HG03066 (cell line): ENCODE data around the gene TNFRSF6B.
"Not testable (repeated sequence)": the region's sequence is repeated elsewhere in the genome, so short reads cannot be mapped to it uniquely, and the experiment has no call there.

ENCODE experiments used
- ATAC-seq: cut with Tn5 transposase; IDR thresholded peaks from one replicate; pipeline ENCODE4 v1.9.1; 2021; ENCODE audit warnings: low read depth; ENCODE audit not compliant: unreplicated experiment

The TNFRSF6B gene

GRCh38 chr20:63661959-63662812, 34.3 kb upstream of the TNFRSF6B start:
- no peak for ATAC-seq

- no peak for ATAC-seq
Measured at GRCh38 chr20:63662813-63663189, 33.7 kb upstream of the TNFRSF6B start.

- ATAC-seq: no peak
Measured at GRCh38 chr20:63663332-63664066, 33.0 kb upstream of the TNFRSF6B start.

GRCh38 chr20:63664143-63664851, 32.2 kb upstream of the TNFRSF6B start:
- ATAC-seq: no peak

- no peak for ATAC-seq
Measured at GRCh38 chr20:63664861-63665594, 31.4 kb upstream of the TNFRSF6B start.

- ATAC-seq: no peak
Measured at GRCh38 chr20:63665708-63666107, 30.7 kb upstream of the TNFRSF6B start.

- no peak for ATAC-seq
Measured at GRCh38 chr20:63667858-63668257, 28.6 kb upstream of the TNFRSF6B start.

GRCh38 chr20:63668351-63668750, 28.1 kb upstream of the TNFRSF6B start:
- no peak for ATAC-seq

- ATAC-seq: not testable (repeated sequence)
Measured at GRCh38 chr20:63671695-63672094, 24.8 kb upstream of the TNFRSF6B start.

- no peak for ATAC-seq
Measured at GRCh38 chr20:63672666-63673065, 23.8 kb upstream of the TNFRSF6B start.

GRCh38 chr20:63673951-63674350, 22.5 kb upstream of the TNFRSF6B start:
- ATAC-seq: no peak

- ATAC-seq: no peak
Measured at GRCh38 chr20:63675681-63676368, 20.6 kb upstream of the TNFRSF6B start.

GRCh38 chr20:63678071-63678470, 18.4 kb upstream of the TNFRSF6B start:
- ATAC-seq: no peak

- no peak for ATAC-seq
Measured at GRCh38 chr20:63678667-63679465, 17.6 kb upstream of the TNFRSF6B start.

- no peak for ATAC-seq
Measured at GRCh38 chr20:63679799-63680305, 16.6 kb upstream of the TNFRSF6B start.

- no peak for ATAC-seq
Measured at GRCh38 chr20:63680427-63680826, 16.0 kb upstream of the TNFRSF6B start.

GRCh38 chr20:63680857-63681608, 15.4 kb upstream of the TNFRSF6B start:
- ATAC-seq: no peak

GRCh38 chr20:63681609-63682142, 14.8 kb upstream of the TNFRSF6B start:
- no peak for ATAC-seq
